Anterior cingulate cortex (tissue), 58 donors: ENCODE measurements around the gene PARD6G.
"Not testable (repeated sequence)": the region's sequence is repeated elsewhere in the genome, so short reads cannot be mapped to it uniquely, and the experiment has no call there.

ENCODE experiments used
- DNase-seq, 58 donors: peaks; one replicate each; lab custom pipeline; 2025; lab: John Stamatoyannopoulos, UW

The PARD6G gene

DNA sequence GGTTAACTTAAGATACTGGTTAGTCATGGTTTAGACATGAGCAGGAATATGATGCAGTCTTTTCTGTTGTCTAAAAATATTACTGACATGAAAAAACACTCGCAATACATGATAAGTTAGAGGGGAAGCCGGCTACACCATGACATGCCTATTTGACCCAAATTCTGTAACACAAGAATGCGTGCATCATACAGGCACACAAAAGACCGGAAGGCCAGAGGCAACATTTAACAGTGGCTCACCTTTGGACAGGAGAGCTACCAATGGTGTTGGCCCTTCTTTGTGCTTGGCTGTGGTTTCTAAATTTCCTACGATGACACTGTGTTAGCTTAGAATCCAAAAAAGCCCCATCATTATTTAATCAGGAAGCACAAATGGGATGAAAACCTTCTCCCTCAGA is 4.1 kb downstream of the PARD6G start:
- DNase-seq = no peak

GRCh38 chr18:80241919-80242777 is 5.2 kb downstream of the PARD6G start:
- no peak for DNase-seq

DNA sequence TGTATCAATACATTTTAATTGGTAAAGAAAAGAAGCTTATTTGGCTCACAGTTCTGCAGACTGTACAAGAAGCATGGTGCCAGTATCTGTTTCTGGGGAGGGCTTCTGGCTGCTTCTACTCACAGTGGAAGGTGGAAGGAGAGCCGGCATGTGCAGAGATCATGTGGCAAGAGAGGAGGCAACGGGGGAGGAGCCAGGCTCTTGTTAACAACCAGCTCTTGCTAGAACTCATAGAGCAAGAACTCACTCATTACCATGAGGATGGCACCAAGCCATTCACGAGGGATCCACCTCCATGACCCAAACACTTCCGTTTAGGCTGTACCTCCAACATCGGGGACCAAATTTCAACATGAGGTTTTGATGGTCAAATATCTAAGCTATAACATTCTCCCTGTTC is 7.5 kb downstream of the PARD6G start:
- DNase-seq = no peak

- DNase-seq = no peak
Observed at GRCh38 chr18:80238651-80239260, 8.6 kb downstream of the PARD6G start.

GRCh38 chr18:80237519-80237918 is 9.8 kb downstream of the PARD6G start:
- DNase-seq = not testable (repeated sequence)

GRCh38 chr18:80234398-80234797 is 12.9 kb downstream of the PARD6G start:
- DNase-seq = no peak

DNA sequence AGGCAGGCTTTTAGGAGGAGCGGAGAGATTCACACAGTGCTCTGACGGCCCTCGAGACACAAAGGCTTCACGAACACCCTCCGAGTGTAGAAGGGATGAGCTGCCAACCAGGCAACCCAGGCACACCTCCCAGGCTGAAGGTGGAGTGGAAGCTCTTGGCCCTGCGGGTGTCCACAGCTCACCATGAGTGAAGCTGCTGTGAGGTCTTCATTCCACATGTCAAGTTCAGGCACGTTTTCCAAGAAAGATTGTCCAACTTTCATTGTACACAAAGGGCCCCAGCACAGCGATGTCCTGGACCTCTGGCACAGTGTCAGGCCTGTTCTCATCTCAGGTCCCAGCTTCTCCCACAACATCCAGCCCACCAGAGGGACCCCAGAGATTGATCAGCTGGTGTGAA is 13.4 kb downstream of the PARD6G start:
- DNase-seq = no peak

DNA sequence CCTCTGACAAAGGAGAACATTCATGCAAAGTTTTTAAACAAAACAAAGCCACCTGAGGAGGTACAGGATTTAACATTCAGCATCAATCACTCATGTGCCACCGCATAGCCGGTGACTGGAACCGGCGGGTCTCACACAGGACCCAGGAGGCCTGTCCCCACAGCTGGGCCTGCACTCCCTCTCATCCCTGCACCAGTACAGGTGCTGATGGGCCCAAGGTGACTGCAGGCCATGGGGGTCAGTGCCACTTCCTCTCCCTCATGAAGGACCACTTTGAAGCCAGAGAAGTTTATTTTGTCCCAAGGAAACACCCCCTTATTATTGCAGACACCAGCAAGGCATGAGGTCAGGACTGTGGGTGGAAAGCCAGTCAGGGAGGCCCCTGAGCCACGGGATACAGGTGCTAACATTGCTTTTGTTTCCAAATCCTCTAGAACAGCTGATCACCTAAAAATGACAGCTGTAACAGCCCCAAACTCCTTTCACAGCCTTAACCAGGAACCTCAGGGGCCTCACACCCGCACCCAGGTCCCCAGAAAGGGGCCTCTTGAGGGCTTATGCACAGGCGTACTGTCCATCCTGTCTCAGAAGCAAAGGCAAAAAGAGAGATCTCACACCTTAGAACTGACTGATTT is 14.0 kb downstream of the PARD6G start:
- DNase-seq = no peak

- no peak for DNase-seq
Observed at GRCh38 chr18:80232710-80233109, 14.6 kb downstream of the PARD6G start.

GRCh38 chr18:80232030-80232429 is 15.3 kb downstream of the PARD6G start:
- DNase-seq = no peak

DNA sequence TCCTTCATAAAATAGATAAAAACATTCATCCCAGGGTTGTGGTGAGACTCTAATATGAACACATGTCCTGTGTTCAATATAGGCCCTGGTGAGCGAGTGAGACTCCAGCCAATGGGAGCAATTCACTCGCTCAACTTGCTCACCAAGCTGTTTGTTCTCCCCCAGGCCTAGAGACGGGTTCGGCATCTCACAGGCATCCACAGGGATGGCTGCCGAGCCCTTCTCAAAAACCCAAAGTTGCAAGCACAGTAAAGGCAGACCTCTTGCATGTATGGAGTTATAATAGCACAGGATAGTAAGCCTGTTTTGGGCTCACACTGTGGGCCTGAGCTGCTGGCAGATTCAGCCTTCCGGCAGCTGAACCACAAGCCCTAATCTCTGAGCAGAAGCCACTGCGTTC is 15.7 kb downstream of the PARD6G start:
- DNase-seq = no peak

- DNase-seq = no peak
Observed at GRCh38 chr18:80231151-80231550, 16.2 kb downstream of the PARD6G start.

DNA sequence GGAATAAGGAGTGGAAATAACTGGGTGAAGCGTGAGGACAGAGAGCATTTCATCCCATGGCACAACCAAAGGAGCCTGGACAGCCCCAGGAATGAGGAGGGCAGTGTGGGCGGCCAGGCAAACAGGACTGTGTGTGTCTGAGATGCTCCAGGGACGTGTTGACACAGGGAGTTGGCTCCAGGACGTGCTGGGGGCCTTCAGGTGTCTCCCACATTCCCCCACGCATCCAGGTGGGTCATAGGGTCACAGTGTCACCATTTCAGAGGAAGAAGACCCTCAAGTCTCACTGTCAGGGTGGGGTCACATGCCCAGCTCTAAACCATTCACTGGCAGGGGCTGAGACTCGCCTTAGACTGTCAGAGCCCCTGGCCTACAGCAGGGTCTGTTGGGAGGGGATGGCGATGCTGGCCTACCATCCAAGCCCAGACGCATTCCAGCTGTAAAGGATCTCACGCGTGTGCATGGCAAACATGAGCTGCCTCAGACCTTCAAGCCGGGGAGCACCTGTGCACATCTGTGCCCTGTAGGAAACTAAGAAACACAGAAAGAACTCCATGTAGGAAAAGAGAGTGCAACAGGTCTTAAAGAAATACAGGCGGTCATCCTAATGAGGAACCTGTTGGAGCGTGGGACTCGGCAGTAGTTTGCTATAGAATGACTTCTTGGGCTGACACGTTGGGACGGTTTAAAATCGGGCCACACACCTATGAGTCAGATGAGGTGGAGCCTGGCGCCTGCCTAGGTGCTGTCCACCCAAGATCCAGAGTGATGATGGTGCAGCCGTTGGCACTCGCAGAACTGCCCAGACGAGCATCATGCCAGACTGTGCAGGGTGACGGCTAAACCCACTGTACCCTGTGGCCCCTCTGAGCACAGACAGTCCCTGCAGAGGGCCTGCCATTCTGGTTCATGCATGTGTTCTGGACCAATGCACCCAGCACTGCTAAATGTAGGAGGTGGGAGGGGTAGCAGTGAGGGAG is 17.3 kb downstream of the PARD6G start:
- DNase-seq = no peak

DNA sequence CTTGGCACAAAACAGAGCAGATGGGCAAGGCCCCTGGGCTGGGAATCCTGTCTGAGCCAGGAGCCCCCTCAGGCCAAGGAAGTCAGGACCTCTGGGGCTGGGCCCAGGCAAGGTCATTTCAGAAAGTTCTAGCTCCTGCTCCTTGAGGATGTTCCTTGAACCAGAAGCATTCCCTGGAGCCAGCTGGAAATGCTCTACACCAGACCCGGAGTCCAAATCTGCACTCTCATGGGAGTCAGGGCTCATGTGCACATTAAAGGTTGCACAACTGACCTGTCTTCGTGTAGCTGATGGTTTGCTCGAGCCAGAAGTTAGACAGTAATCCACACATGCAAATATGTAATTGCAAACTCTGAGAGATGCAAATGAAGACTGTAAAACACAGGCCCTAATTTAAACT is 18.0 kb downstream of the PARD6G start:
- DNase-seq = no peak

GRCh38 chr18:80228051-80228848 is 19.1 kb downstream of the PARD6G start:
- DNase-seq = no peak

GRCh38 chr18:80227472-80227871 is 19.8 kb downstream of the PARD6G start:
- DNase-seq = no peak

DNA sequence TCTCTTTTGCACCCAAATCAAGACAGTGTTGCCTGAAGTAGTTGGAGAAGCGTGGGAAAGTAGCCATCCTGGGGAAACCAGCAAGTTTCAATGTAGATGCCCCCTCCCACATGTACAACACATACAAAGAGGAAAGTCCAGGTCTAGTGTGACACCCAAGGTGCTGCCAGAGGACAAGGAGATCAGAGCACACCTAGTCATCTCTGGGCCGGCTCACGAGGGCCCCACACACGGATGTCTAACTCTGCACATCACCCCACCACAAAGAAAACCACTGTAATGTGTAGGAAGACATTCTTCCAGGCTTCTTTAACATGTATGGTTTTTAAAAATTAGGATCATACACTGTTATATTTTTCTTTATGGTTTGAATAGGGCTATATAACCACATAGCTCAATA is 21.6 kb downstream of the PARD6G start:
- DNase-seq = no peak

DNA sequence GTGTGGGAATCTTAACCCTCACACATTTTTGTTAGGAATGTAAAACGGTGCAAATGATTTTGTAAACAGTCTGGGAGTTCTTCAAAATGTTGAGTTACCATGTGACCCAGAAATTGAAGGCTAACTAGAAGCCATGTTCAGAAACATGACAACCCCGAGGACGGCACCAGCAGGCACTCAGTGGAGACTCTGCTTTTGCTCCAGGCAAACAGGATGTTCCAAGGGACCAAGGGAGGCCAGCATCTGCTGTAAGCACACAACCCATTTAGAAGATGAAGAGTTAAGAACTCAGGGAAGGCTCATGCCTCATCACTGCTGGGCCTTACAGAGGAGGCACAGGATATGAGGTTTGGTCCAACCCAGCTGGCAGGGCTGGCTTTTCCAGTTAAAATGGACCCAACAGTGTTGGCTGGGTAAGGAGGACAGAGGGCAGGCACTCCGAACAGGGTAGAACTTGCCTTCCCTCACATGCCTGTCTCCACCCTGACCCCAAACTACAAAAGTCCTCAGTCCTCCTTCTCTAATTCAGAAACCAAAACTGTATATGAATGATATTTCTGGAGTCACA is 23.6 kb downstream of the PARD6G start:
- DNase-seq = no peak

GRCh38 chr18:80219488-80219887 is 27.8 kb downstream of the PARD6G start:
- not testable (repeated sequence) for DNase-seq
